Hepatocyte (in vitro differentiated cells): ENCODE measurements around the gene SLC1A4. TPM values are rescaled to one million over a fixed set of nuclear protein-coding genes. Genes with fewer than 3 reads are reported as not detected.
"Not testable (repeated sequence)": the region's sequence is repeated elsewhere in the genome, so short reads cannot be mapped to it uniquely, and the experiment has no call there.

Experiments
- DNase-seq: peaks from one replicate; pipeline ENCODE4 v3.0.0-alpha.2; 2016; ENCODE audit warnings: low spot score
- H2AFZ ChIP-seq: fragments of 200-600 bp; sonication (generic); 2 replicates; pipeline ENCODE4 v1.6.0; 2016; ENCODE audit warnings: antibody characterized with exemption, mild to moderate bottlenecking
- H3K27ac ChIP-seq: fragments of 200-600 bp; sonication (generic); 2 replicates; pipeline ENCODE4 v1.5.1; 2016; ENCODE audit warnings: mild to moderate bottlenecking
- H3K27me3 ChIP-seq: fragments of 200-600 bp; sonication (generic); 2 replicates; pipeline ENCODE4 v1.6.1; 2016
- H3K36me3 ChIP-seq: fragments of 200-600 bp; sonication (generic); replicated peaks from 2 replicates; pipeline ENCODE4 v1.5.1; 2016; ENCODE audit warnings: low read depth; ENCODE audit not compliant: insufficient read depth
- H3K4me1 ChIP-seq: fragments of 200-600 bp; sonication (generic); 2 replicates; pipeline ENCODE4 v1.5.1; 2016; ENCODE audit warnings: mild to moderate bottlenecking, moderate library complexity; ENCODE audit not compliant: insufficient read depth
- H3K4me2 ChIP-seq: fragments of 200-600 bp; sonication (generic); 2 replicates; pipeline ENCODE4 v1.6.0; 2016
- H3K4me3 ChIP-seq: fragments of 200-600 bp; sonication (generic); 2 replicates; pipeline ENCODE4 v1.5.1; 2016; ENCODE audit warnings: mild to moderate bottlenecking
- H3K79me2 ChIP-seq: fragments of 200-600 bp; sonication (generic); 2 replicates; pipeline ENCODE4 v1.6.0; 2017; ENCODE audit warnings: mild to moderate bottlenecking
- H3K9me2 ChIP-seq: fragments of 200-600 bp; sonication (generic); replicated peaks from 2 replicates; pipeline ENCODE4 v1.6.0; 2017; ENCODE audit warnings: mild to moderate bottlenecking; ENCODE audit not compliant: insufficient read depth
- H3K9me3 ChIP-seq: fragments of 200-600 bp; sonication (generic); 2 replicates; pipeline ENCODE4 v1.5.1; 2016; ENCODE audit warnings: low read depth, mild to moderate bottlenecking
- H4K20me1 ChIP-seq: fragments of 200-600 bp; sonication (generic); 2 replicates; pipeline ENCODE4 v1.6.0; 2016; ENCODE audit warnings: mild to moderate bottlenecking; ENCODE audit not compliant: insufficient read depth, poor library complexity, severe bottlenecking
- EZH2 ChIP-seq: fragments of 200-600 bp; sonication (generic); IDR thresholded peaks from 2 replicates; pipeline ENCODE4 v1.6.1; 2016; ENCODE audit warnings: antibody characterized with exemption, mild to moderate bottlenecking, borderline replicate concordance
- EZH2phosphoT487 ChIP-seq: fragments of 200-600 bp; sonication (generic); IDR thresholded peaks from one replicate; pipeline ENCODE4 v1.6.1; 2018; ENCODE audit warnings: antibody characterized with exemption, mild to moderate bottlenecking, low read depth, moderate library complexity; ENCODE audit not compliant: unreplicated experiment, severe bottlenecking
- WGBS: methylation state at CpG from one replicate; pipeline ENCODE4 v1.1.6; 2016; ENCODE audit warnings: low lambda C conversion rate; ENCODE audit errors: missing lambda C conversion rate; 5-methylcytosine and 5-hydroxymethylcytosine counted together
- polyA plus RNA-seq: library from polyadenylated mRNA; unstranded; fragments of >200 nt; fragmentation: Nextera tagmentation; extraction: Ambion mirVana; gene quantifications from 2 replicates; pipeline ENCODE4 v1.2.1, GENCODE V29; 2016
- total RNA-seq: library from RNA; depleted of rRNA; stranded (reverse); fragments of >200 nt; gene quantifications from 2 replicates; pipeline ENCODE4 v1.2.3, GENCODE V29; 2014
- TF ChIP-seq, protein P1 (sequence below): fragments of 200-600 bp; sonication (generic); IDR thresholded peaks from 2 replicates; pipeline ENCODE4 v1.5.1; 2016; ENCODE audit warnings: antibody characterized with exemption, mild to moderate bottlenecking; ENCODE audit not compliant: poor library complexity

SLC1A4 gene
- total and polyA plus RNA-seq, 2 experiments from 2014 or later: 14.2 to 17.8 TPM

DNA sequence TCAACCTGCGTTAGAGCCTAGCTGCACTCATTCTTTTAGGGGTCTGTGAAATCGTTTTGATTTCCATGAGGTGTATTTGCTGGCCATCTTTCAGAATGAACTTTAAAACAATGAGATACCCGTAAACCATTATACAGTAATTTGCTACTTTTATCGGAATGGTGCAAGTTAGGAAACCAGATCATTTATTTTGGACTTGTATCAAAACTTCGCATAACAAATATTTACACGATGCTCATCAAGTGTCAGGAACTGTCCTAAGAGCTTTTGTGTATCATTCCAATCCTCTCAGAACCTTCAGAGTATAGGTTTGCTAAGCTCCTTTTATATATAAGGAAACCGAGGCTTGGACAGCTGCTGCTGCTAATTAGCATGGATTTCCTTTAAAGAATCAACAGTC is 22.4 kb upstream of the SLC1A4 start:
- H3K4me1 ChIP-seq: peaks cover 5% of the 10 kb centered on the region
- no peak for DNase-seq
- WGBS: 81% methylated on average over 7 of the region's 7 CpGs

DNA sequence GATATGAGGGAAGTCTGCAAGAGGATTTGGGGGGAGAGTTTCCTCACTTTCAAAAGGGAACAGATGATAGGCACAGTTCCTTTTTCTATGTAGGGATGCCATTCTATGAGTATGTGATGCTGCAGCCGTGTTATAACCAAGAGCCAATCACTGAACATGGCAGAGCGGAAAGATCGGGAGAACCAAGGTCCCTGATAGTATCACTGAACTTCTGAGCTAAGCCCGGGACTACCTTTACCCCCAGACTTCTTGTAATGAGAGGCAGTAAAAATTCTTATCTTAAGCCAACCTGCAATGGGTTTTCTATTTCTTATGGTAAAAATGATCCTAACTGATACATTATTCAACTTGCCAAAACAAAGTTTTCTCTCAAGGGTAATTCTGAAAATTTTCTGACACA is 21.6 kb upstream of the SLC1A4 start:
- H3K79me2 ChIP-seq: no peaks in the 10 kb centered on the region
- H3K4me3 ChIP-seq: no peak overlapping the region
- H2AFZ ChIP-seq: no peak overlapping the region
- no peaks in the 10 kb centered on the region for H3K9me3 ChIP-seq
- H3K4me2 ChIP-seq: no peak overlapping the region
- H3K27ac ChIP-seq: no peak overlapping the region
- DNase-seq: no peak
- 71% methylated on average over 4 of the region's 4 CpGs for WGBS
- TF ChIP-seq, protein P1, sequence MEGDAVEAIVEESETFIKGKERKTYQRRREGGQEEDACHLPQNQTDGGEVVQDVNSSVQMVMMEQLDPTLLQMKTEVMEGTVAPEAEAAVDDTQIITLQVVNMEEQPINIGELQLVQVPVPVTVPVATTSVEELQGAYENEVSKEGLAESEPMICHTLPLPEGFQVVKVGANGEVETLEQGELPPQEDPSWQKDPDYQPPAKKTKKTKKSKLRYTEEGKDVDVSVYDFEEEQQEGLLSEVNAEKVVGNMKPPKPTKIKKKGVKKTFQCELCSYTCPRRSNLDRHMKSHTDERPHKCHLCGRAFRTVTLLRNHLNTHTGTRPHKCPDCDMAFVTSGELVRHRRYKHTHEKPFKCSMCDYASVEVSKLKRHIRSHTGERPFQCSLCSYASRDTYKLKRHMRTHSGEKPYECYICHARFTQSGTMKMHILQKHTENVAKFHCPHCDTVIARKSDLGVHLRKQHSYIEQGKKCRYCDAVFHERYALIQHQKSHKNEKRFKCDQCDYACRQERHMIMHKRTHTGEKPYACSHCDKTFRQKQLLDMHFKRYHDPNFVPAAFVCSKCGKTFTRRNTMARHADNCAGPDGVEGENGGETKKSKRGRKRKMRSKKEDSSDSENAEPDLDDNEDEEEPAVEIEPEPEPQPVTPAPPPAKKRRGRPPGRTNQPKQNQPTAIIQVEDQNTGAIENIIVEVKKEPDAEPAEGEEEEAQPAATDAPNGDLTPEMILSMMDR: no peak
- TF ChIP-seq EZH2phosphoT487 (no peak), EZH2 (no peak)
- H3K27me3 ChIP-seq: no peaks in the 10 kb centered on the region
- no peaks in the 10 kb centered on the region for H3K9me2 ChIP-seq
- peaks cover 5% of the 10 kb centered on the region for H3K4me1 ChIP-seq
- no peaks in the 10 kb centered on the region for H3K36me3 ChIP-seq
- H4K20me1 ChIP-seq: no peaks in the 10 kb centered on the region

More for the DNA sequence above, 22.4 kb upstream of the SLC1A4 start:
- H3K27ac ChIP-seq: no peak overlapping the region
- no peaks in the 10 kb centered on the region for H3K36me3 ChIP-seq
- no peaks in the 10 kb centered on the region for H3K9me3 ChIP-seq
- H3K9me2 ChIP-seq: no peaks in the 10 kb centered on the region
- H3K4me3 ChIP-seq: no peak overlapping the region
- no peak overlapping the region for H2AFZ ChIP-seq
- no peak overlapping the region for H3K4me2 ChIP-seq
- TF ChIP-seq, protein P1: no peak
- TF ChIP-seq EZH2: no peak
- TF ChIP-seq EZH2phosphoT487: no peak
- H3K79me2 ChIP-seq: no peaks in the 10 kb centered on the region
- H3K27me3 ChIP-seq: no peaks in the 10 kb centered on the region
- no peaks in the 10 kb centered on the region for H4K20me1 ChIP-seq

DNA sequence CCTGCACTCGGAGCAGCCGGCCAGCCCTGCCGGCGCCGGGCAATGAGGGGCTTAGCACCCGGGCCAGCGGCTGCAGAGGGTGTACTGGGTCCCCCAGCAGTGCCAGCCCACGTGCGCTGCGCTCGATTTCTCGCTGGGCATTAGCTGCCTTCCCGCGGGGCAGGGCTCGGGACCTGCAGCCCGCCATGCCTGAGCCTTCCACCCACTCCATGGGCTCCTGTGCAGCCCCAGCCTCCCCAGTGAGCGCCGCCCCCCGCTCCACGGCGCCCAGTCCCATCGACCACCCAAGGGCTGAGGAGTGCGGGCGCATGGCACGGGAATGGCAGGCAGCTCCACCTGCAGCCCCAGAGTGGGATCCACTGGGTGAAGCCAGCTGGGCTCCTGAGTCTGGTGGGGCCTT is 20.1 kb upstream of the SLC1A4 start:
- H4K20me1 ChIP-seq, H3K4me1 ChIP-seq, H3K79me2 ChIP-seq, H3K9me2 ChIP-seq, H3K4me2 ChIP-seq, H3K27ac ChIP-seq, DNase-seq, H3K4me3 ChIP-seq, H3K36me3 ChIP-seq, H2AFZ ChIP-seq, H3K9me3 ChIP-seq, H3K27me3 ChIP-seq: not testable (repeated sequence)
- WGBS: 95% methylated on average over 25 of the region's 25 CpGs

DNA sequence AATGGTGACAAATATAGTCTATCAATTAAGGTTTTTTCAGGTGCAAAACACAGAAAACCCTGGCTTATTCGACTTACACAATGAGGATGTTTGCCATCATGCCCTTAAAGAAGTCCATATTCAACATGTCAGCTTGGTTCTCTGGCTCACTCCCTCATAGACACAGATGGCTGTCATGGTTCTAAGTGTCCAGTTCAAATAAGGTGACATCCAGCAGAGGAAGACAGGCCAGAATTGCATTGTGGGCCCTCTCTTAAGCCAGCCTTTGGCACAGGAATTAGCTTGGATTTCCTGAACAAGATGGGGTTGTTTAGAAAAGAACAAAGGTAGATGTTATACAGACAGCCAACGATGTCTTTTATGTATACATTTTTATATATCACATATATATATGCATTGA is 18.7 kb upstream of the SLC1A4 start:
- Histone ChIP-seq H3K36me3 (no peaks in the 10 kb centered on the region), H4K20me1 (no peaks in the 10 kb centered on the region), H3K9me2 (no peaks in the 10 kb centered on the region), H3K9me3 (no peaks in the 10 kb centered on the region), H3K4me1 (peaks cover 5% of the 10 kb centered on the region), H3K4me3 (no peak overlapping the region), H2AFZ (no peak overlapping the region), H3K27me3 (no peaks in the 10 kb centered on the region), H3K27ac (no peak overlapping the region), H3K79me2 (no peaks in the 10 kb centered on the region), H3K4me2 (no peak overlapping the region)
- TF ChIP-seq, protein P1: no peak
- TF ChIP-seq EZH2phosphoT487: no peak
- no peak for TF ChIP-seq EZH2
- 91% methylated on average over 2 of the region's 2 CpGs for WGBS
- DNase-seq: no peak
